ENCODE measurements around the gene OSBPL8. TPM values are rescaled to one million over a fixed set of nuclear protein-coding genes. Genes with fewer than 3 reads are reported as not detected.

The OSBPL8 gene
- total and polyA plus RNA-seq, 9 of the 15 experiments (the other 6 are each of a cell fraction or from before 2014, with no cell fraction given), result 17.4 to 82.7 (median 42.8) TPM

DNA sequence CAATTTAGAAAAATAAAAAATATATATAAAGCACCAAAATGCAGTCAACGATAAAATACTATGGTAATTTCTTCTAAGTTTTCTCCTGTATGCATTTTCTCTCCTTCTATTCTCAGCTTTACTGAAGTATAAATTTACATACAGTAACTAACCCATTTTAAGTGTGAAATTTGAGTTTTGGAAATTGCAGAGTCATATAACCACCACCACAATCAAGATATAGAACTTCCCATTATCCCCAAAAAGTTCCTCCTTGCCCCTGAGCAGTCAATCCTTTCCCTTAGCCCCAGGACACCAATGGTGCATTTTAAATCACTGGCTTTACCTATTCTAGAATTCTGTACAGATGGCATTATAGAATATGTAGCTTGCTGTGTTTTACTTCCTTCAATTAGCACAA is 180.3 kb downstream of the OSBPL8 start (continued):
- TF ChIP-seq, protein P1, sequence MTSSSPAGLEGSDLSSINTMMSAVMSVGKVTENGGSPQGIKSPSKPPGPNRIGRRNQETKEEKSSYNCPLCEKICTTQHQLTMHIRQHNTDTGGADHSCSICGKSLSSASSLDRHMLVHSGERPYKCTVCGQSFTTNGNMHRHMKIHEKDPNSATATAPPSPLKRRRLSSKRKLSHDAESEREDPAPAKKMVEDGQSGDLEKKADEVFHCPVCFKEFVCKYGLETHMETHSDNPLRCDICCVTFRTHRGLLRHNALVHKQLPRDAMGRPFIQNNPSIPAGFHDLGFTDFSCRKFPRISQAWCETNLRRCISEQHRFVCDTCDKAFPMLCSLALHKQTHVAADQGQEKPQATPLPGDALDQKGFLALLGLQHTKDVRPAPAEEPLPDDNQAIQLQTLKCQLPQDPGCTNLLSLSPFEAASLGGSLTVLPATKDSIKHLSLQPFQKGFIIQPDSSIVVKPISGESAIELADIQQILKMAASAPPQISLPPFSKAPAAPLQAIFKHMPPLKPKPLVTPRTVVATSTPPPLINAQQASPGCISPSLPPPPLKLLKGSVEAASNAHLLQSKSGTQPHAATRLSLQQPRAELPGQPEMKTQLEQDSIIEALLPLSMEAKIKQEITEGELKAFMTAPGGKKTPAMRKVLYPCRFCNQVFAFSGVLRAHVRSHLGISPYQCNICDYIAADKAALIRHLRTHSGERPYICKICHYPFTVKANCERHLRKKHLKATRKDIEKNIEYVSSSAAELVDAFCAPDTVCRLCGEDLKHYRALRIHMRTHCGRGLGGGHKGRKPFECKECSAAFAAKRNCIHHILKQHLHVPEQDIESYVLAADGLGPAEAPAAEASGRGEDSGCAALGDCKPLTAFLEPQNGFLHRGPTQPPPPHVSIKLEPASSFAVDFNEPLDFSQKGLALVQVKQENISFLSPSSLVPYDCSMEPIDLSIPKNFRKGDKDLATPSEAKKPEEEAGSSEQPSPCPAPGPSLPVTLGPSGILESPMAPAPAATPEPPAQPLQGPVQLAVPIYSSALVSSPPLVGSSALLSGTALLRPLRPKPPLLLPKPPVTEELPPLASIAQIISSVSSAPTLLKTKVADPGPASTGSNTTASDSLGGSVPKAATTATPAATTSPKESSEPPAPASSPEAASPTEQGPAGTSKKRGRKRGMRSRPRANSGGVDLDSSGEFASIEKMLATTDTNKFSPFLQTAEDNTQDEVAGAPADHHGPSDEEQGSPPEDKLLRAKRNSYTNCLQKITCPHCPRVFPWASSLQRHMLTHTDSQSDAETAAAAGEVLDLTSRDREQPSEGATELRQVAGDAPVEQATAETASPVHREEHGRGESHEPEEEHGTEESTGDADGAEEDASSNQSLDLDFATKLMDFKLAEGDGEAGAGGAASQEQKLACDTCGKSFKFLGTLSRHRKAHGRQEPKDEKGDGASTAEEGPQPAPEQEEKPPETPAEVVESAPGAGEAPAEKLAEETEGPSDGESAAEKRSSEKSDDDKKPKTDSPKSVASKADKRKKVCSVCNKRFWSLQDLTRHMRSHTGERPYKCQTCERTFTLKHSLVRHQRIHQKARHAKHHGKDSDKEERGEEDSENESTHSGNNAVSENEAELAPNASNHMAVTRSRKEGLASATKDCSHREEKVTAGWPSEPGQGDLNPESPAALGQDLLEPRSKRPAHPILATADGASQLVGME (CRISPR knock-in tag; IDR thresholded peaks at IDR 0.05), result no peak
- TF ChIP-seq KAT7 (CRISPR knock-in tag; IDR thresholded peaks at IDR 0.05; ENCODE audit: borderline replicate concordance) (no peak), THRAP3 (IDR thresholded peaks at IDR 0.05; ENCODE audit: borderline replicate concordance) (no peak), MAFG (tag; conservative IDR thresholded peaks at IDR 0.05) (peak; percentile 71), MAFK (IDR thresholded peaks at IDR 0.05; ENCODE audit: low read length) (peak; percentile 47; the same call in 1 of the 2 replicates), SPI1 (IDR thresholded peaks at IDR 0.05; ENCODE audit: borderline replicate concordance, low read depth, low read length) (no peak), SMARCA4 (IDR thresholded peaks at IDR 0.05) (0 out of 2 replicates have a peak, but pooled peaks have one; percentile 32), RBM15 (IDR thresholded peaks at IDR 0.05; ENCODE audit: insufficient read depth, low read length) (no peak), ZNF785 (CRISPR knock-in tag; IDR thresholded peaks at IDR 0.05) (no peak), RBM22 (IDR thresholded peaks at IDR 0.05; ENCODE audit: low read depth, low read length, poor library complexity, severe bottlenecking) (no peak), SRSF1 (IDR thresholded peaks at IDR 0.05; ENCODE audit: low read depth, low read length) (no peak), TAL1 (IDR thresholded peaks at IDR 0.05) (no peak), ZNF77 (CRISPR knock-in tag; IDR thresholded peaks at IDR 0.05) (no peak), CBX8 (IDR thresholded peaks at IDR 0.05; ENCODE audit: borderline replicate concordance, extremely low read depth, low read depth, low read length, poor library complexity, severe bottlenecking) (no peak)
- TF ChIP-seq, protein P2, sequence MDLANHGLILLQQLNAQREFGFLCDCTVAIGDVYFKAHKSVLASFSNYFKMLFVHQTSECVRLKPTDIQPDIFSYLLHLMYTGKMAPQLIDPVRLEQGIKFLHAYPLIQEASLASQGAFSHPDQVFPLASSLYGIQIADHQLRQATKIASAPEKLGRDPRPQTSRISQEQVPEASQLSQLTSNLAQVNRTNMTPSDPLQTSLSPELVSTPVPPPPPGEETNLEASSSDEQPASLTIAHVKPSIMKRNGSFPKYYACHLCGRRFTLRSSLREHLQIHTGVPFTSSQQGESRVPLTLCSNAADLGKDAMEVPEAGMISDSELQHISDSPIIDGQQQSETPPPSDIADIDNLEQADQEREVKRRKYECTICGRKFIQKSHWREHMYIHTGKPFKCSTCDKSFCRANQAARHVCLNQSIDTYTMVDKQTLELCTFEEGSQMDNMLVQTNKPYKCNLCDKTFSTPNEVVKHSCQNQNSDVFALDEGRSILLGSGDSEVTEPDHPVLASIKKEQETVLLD (IDR thresholded peaks at IDR 0.05), result no peak
- TF ChIP-seq, protein P3, sequence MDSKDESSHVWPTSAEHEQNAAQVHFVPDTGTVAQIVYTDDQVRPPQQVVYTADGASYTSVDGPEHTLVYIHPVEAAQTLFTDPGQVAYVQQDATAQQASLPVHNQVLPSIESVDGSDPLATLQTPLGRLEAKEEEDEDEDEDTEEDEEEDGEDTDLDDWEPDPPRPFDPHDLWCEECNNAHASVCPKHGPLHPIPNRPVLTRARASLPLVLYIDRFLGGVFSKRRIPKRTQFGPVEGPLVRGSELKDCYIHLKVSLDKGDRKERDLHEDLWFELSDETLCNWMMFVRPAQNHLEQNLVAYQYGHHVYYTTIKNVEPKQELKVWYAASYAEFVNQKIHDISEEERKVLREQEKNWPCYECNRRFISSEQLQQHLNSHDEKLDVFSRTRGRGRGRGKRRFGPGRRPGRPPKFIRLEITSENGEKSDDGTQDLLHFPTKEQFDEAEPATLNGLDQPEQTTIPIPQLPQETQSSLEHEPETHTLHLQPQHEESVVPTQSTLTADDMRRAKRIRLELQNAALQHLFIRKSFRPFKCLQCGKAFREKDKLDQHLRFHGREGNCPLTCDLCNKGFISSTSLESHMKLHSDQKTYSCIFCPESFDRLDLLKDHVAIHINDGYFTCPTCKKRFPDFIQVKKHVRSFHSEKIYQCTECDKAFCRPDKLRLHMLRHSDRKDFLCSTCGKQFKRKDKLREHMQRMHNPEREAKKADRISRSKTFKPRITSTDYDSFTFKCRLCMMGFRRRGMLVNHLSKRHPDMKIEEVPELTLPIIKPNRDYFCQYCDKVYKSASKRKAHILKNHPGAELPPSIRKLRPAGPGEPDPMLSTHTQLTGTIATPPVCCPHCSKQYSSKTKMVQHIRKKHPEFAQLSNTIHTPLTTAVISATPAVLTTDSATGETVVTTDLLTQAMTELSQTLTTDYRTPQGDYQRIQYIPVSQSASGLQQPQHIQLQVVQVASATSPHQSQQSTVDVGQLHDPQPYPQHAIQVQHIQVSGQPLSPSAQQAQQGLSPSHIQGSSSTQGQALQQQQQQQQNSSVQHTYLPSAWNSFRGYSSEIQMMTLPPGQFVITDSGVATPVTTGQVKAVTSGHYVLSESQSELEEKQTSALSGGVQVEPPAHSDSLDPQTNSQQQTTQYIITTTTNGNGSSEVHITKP (IDR thresholded peaks at IDR 0.05; ENCODE audit: partially characterized antibody), result no peak
